ENCODE measurements around the gene ZFP62.
"Not testable (repeated sequence)": the region's sequence is repeated elsewhere in the genome, so short reads cannot be mapped to it uniquely, and the experiment has no call there.

ZFP62 gene

GRCh38 chr5:180860887-180861822, at the start of gene ZFP62:
Gene ZFP62, minus strand, starts transcription at chr5:180861276. Its CDS starts 57 bp downstream, at chr5:180861219.
- FAIRE-seq, result peak; percentile 56
- DNase-seq (ENCODE audit: insufficient read length, low spot score), result peak; percentile 71

- DNase-seq (ENCODE audit: insufficient read length, low spot score), result no peak
- FAIRE-seq, result no peak
Observed at GRCh38 chr5:180910735-180911134, 49.7 kb upstream of the ZFP62 start.

- no peak for DNase-seq (ENCODE audit: insufficient read length, low spot score)
- no peak for FAIRE-seq
Observed at GRCh38 chr5:180910182-180910581, 49.1 kb upstream of the ZFP62 start.

- FAIRE-seq (no peak), DNase-seq (ENCODE audit: insufficient read length, low spot score) (no peak)
Observed at GRCh38 chr5:180909782-180910181, 48.7 kb upstream of the ZFP62 start.

- no peak for FAIRE-seq
- no peak for DNase-seq (ENCODE audit: insufficient read length, low spot score)
Observed at GRCh38 chr5:180908998-180909731, 48.1 kb upstream of the ZFP62 start.

GRCh38 chr5:180908400-180908799, 47.3 kb upstream of the ZFP62 start:
- DNase-seq (ENCODE audit: insufficient read length, low spot score) (no peak), FAIRE-seq (no peak)

GRCh38 chr5:180901319-180902009, 40.4 kb upstream of the ZFP62 start:
- DNase-seq (ENCODE audit: insufficient read length, low spot score), result no peak
- FAIRE-seq, result no peak

GRCh38 chr5:180900178-180900577, 39.1 kb upstream of the ZFP62 start:
- FAIRE-seq (no peak), DNase-seq (ENCODE audit: insufficient read length, low spot score) (no peak)

- DNase-seq (ENCODE audit: insufficient read length, low spot score) (no peak), FAIRE-seq (no peak)
Observed at GRCh38 chr5:180898621-180899246, 37.7 kb upstream of the ZFP62 start, which contains the start of gene BTNL8. Gene BTNL8, plus strand, starts transcription at chr5:180899159. Its CDS starts 152 bp downstream, at chr5:180899311.

GRCh38 chr5:180895330-180895729, 34.3 kb upstream of the ZFP62 start:
- not testable (repeated sequence) for FAIRE-seq; DNase-seq (ENCODE audit: insufficient read length, low spot score)

GRCh38 chr5:180889381-180889780, 28.3 kb upstream of the ZFP62 start:
- FAIRE-seq (no peak), DNase-seq (ENCODE audit: insufficient read length, low spot score) (no peak)

- FAIRE-seq; DNase-seq (ENCODE audit: insufficient read length, low spot score): not testable (repeated sequence)
Observed at GRCh38 chr5:180885845-180886529, 24.9 kb upstream of the ZFP62 start.

GRCh38 chr5:180875860-180876426, 14.9 kb upstream of the ZFP62 start:
- DNase-seq (ENCODE audit: insufficient read length, low spot score) (no peak), FAIRE-seq (no peak)

GRCh38 chr5:180874804-180875582, 13.9 kb upstream of the ZFP62 start:
- DNase-seq (ENCODE audit: insufficient read length, low spot score) (no peak), FAIRE-seq (no peak)

GRCh38 chr5:180873615-180874520, 12.8 kb upstream of the ZFP62 start:
- DNase-seq (ENCODE audit: insufficient read length, low spot score), result no peak
- no peak for FAIRE-seq

- FAIRE-seq (no peak), DNase-seq (ENCODE audit: insufficient read length, low spot score) (no peak)
Observed at GRCh38 chr5:180872419-180872818, 11.3 kb upstream of the ZFP62 start.

GRCh38 chr5:180870276-180871068, 9.4 kb upstream of the ZFP62 start:
- FAIRE-seq (no peak), DNase-seq (ENCODE audit: insufficient read length, low spot score) (no peak)
